GM12874 (cell line): Measurements from ENCODE around the gene PRDM16.

Source experiments
- CTCF ChIP-seq: IDR thresholded peaks from 2 replicates; pipeline ENCODE4 v1.5.1; 2011; ENCODE audit warnings: low read depth, mild to moderate bottlenecking, control low read depth, low read length, moderate library complexity; ENCODE audit not compliant: insufficient read depth

Gene PRDM16

GRCh38 chr1:3471356-3472087 is 402.5 kb downstream of the PRDM16 start:
- TF ChIP-seq CTCF: no peak

DNA sequence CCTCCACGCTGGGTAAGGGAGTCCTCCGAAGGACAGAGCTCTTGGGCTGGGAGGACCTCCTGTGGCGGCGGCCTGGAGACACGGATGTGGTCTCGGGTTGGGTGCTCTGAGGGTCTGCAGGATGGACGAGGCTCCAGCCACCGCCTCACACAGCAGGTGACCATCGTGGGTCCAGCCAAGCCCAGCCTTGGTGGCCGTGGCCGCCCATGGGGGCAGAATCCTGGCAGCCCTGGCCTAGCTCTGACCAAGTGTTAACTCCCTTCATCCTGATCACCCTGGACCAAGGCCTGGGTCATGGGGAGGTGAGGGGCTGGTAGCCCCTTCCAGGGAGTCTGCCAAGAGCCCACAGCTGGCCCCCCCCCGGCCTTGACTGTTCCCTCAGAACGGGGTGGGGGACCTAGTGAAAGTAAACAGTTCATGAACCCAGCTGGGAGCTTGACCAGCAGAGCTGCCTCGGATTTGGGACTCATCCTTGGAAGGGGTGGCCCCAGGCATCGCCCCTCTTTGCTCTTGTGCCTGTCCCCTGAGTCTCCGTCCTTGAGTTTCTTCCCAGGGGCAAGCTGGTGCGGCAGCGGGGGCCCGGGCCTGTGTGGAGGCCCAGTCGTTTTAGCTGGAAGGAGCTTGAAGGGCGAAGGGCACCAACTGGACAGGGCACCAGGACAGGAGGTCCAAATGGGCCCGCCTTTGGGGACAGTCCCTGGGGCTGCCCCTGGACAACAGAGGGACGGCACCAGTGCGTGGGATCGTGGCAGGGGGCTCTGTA is 403.3 kb downstream of the PRDM16 start:
- no peak for TF ChIP-seq CTCF

DNA sequence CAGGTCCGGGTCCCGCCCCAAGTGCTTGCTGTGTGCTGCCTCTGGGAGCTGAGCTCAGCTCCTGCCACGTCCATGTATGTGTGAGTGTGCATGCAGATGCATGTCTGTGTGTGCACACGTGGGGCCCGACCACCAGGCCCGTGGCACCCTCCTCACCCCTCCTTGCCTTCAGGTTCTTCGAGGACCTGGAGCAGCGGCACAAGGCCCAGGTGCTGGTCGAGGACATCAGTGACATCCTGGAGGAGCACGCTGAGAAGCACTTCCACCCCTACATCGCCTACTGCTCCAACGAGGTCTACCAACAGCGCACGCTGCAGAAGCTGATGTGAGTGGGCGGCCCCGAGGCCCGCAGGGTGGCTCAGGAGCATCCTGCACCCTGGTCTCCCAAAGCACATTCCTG is 403.9 kb downstream of the PRDM16 start:
- TF ChIP-seq CTCF: no peak

DNA sequence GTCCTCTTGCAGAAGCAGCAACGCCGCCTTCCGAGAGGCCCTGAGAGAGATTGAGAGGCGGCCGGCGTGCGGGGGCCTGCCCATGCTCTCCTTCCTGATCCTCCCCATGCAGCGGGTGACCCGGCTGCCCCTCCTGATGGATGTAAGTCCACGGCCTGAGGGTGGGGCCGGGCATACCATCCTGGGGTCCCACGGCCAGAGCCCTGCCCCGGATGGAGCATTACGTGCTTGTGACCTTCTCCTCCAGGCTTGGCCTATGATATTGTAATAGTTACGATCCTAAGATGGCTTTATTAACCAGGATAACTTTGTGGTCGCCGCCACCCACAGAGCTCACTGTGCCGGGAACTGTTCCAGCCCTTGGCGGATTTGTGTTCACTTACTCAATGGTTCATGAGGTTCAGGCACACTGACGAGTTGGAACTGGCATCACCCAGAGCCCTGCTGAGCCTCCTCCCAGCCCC is 404.4 kb downstream of the PRDM16 start:
- no peak for TF ChIP-seq CTCF

DNA sequence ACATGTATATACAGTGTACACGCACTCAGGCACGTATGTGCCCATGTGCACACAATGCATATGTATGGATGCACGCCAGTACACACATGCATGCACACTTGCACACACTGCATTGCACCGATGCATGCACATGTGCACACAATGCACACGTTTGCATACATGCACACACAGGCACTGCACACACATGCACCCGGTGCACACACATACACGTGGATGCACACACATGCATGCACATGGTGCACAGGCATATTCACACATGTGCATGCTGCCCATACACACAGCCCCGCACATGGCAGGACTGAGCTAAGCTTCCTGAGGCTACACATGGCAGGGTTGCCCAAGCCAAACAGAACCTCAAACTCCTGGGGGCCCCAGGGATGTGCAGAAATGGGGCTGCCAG is 405.0 kb downstream of the PRDM16 start:
- no peak for TF ChIP-seq CTCF

GRCh38 chr1:3474421-3474820 is 405.4 kb downstream of the PRDM16 start:
- TF ChIP-seq CTCF: no peak

GRCh38 chr1:3475839-3476573 is 407.0 kb downstream of the PRDM16 start:
- TF ChIP-seq CTCF: no peak
